HEK293 (cell line): ENCODE results near the gene JCHAIN.
"Not testable (repeated sequence)": the region's sequence is repeated elsewhere in the genome, so short reads cannot be mapped to it uniquely, and the experiment has no call there.

ENCODE experiments used
- HOXA7 ChIP-seq: sonication (generic); formaldehyde crosslinking; IDR thresholded peaks from 2 replicates; pipeline ENCODE4 v1.8.1; 2022; ENCODE audit warnings: missing genetic modification reagents, borderline replicate concordance
- YY1 ChIP-seq: fragments of 450-650 bp; formaldehyde crosslinking; IDR thresholded peaks from 2 replicates; pipeline ENCODE4 v1.5.1; 2018; ENCODE audit warnings: missing biosample characterization, missing genetic modification characterization
- ZBTB20 ChIP-seq: fragments of 450-650 bp; formaldehyde crosslinking; IDR thresholded peaks from 2 replicates; pipeline ENCODE4 v1.5.1; 2016; ENCODE audit warnings: missing biosample characterization, missing genetic modification characterization
- ZNF292 ChIP-seq: fragments of 450-650 bp; formaldehyde crosslinking; IDR thresholded peaks from 2 replicates; pipeline ENCODE4 v1.5.1; 2016; ENCODE audit warnings: low read depth, missing biosample characterization, missing genetic modification characterization, borderline replicate concordance
- TF ChIP-seq, protein P1 (sequence below): fragments of 450-650 bp; formaldehyde crosslinking; IDR thresholded peaks from 2 replicates; pipeline ENCODE4 v1.5.1; 2016; ENCODE audit warnings: missing biosample characterization, missing genetic modification characterization
- TF ChIP-seq, protein P2 (sequence below): fragments of 450-650 bp; formaldehyde crosslinking; IDR thresholded peaks from 2 replicates; pipeline ENCODE4 v1.5.1; 2017; ENCODE audit warnings: missing biosample characterization, missing genetic modification characterization
- TF ChIP-seq, protein P3 (sequence below): fragments of 450-650 bp; formaldehyde crosslinking; IDR thresholded peaks from 2 replicates; pipeline ENCODE4 v1.5.1; 2016; ENCODE audit warnings: missing biosample characterization, missing genetic modification characterization

DNA sequence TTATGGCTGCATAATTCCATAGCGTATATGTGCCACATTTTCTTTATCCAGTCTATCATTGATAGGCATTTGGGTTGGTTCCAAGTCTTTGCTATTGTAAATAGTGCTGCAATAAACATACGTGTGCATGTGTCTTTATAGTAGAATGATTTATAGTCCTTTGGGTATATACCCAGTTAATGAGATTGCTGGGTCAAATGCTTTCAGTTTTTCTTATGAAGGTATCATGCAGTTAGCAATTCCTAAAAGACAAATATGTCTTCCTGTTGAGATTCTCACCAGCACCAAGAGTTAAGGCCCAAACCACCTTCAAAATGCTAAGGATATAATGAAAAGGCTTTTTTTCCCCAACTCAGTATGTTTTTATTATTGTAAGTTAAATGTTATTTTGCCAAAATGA lies 36.3 kb upstream of the JCHAIN start:
- TF ChIP-seq, protein P1, sequence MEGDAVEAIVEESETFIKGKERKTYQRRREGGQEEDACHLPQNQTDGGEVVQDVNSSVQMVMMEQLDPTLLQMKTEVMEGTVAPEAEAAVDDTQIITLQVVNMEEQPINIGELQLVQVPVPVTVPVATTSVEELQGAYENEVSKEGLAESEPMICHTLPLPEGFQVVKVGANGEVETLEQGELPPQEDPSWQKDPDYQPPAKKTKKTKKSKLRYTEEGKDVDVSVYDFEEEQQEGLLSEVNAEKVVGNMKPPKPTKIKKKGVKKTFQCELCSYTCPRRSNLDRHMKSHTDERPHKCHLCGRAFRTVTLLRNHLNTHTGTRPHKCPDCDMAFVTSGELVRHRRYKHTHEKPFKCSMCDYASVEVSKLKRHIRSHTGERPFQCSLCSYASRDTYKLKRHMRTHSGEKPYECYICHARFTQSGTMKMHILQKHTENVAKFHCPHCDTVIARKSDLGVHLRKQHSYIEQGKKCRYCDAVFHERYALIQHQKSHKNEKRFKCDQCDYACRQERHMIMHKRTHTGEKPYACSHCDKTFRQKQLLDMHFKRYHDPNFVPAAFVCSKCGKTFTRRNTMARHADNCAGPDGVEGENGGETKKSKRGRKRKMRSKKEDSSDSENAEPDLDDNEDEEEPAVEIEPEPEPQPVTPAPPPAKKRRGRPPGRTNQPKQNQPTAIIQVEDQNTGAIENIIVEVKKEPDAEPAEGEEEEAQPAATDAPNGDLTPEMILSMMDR (tag by site-specific recombination), result not testable (repeated sequence)
- not testable (repeated sequence) for TF ChIP-seq ZBTB20 (tag by site-specific recombination); ZNF292 (tag by site-specific recombination); YY1 (tag by site-specific recombination); HOXA7 (CRISPR knock-in tag)
- TF ChIP-seq, protein P2, sequence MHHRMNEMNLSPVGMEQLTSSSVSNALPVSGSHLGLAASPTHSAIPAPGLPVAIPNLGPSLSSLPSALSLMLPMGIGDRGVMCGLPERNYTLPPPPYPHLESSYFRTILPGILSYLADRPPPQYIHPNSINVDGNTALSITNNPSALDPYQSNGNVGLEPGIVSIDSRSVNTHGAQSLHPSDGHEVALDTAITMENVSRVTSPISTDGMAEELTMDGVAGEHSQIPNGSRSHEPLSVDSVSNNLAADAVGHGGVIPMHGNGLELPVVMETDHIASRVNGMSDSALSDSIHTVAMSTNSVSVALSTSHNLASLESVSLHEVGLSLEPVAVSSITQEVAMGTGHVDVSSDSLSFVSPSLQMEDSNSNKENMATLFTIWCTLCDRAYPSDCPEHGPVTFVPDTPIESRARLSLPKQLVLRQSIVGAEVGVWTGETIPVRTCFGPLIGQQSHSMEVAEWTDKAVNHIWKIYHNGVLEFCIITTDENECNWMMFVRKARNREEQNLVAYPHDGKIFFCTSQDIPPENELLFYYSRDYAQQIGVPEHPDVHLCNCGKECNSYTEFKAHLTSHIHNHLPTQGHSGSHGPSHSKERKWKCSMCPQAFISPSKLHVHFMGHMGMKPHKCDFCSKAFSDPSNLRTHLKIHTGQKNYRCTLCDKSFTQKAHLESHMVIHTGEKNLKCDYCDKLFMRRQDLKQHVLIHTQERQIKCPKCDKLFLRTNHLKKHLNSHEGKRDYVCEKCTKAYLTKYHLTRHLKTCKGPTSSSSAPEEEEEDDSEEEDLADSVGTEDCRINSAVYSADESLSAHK, result not testable (repeated sequence)
- TF ChIP-seq, protein P3, sequence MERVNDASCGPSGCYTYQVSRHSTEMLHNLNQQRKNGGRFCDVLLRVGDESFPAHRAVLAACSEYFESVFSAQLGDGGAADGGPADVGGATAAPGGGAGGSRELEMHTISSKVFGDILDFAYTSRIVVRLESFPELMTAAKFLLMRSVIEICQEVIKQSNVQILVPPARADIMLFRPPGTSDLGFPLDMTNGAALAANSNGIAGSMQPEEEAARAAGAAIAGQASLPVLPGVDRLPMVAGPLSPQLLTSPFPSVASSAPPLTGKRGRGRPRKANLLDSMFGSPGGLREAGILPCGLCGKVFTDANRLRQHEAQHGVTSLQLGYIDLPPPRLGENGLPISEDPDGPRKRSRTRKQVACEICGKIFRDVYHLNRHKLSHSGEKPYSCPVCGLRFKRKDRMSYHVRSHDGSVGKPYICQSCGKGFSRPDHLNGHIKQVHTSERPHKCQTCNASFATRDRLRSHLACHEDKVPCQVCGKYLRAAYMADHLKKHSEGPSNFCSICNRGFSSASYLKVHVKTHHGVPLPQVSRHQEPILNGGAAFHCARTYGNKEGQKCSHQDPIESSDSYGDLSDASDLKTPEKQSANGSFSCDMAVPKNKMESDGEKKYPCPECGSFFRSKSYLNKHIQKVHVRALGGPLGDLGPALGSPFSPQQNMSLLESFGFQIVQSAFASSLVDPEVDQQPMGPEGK, result not testable (repeated sequence)
